Adrenal gland (tissue), 12 donors: ENCODE measurements around the gene DKK3. TPM values are rescaled to one million over a fixed set of nuclear protein-coding genes. Genes with fewer than 3 reads are reported as not detected.

Source experiments
- DNase-seq, 7 donors: peaks; one replicate each; pipeline ENCODE4 v3.0.0-alpha.2; 2019 to 2020
- H3K27ac ChIP-seq, 5 donors: fragments of 200-600 bp; sonication (generic) in 4 of 5; 1 replicate in 3 of 5; 2 replicates in 2 of 5; pipeline versions ENCODE4 v1.5.1 to v1.8.0; 2016 to 2020; ENCODE audit warnings: mild to moderate bottlenecking in 1 of 5
- H3K27me3 ChIP-seq: fragments of 200-600 bp; 2 replicates; pipeline ENCODE4 v1.8.0; 2021
- H3K36me3 ChIP-seq, 2 donors: fragments of 200-600 bp; replicated peaks in 1 of 2; 1 replicate in 1 of 2; 2 replicates in 1 of 2; pipeline versions ENCODE4 v1.5.1 to v1.8.0; 2018 to 2022
- H3K4me1 ChIP-seq, 2 donors: fragments of 200-600 bp; replicated peaks in 1 of 2; 1 replicate in 1 of 2; 2 replicates in 1 of 2; pipeline versions ENCODE4 v1.5.1 to v1.8.0; 2018 to 2021
- H3K4me3 ChIP-seq, 4 donors: fragments of 200-600 bp; sonication (generic) in 3 of 4; one replicate each; pipeline ENCODE4 v1.5.1; 2016 to 2018
- H3K9me3 ChIP-seq, 3 donors: fragments of 200-600 bp; sonication (generic) in 1 of 3; replicated peaks in 1 of 3; 1 replicate in 2 of 3; 2 replicates in 1 of 3; pipeline versions ENCODE4 v1.5.1 to v1.8.0; 2016 to 2021
- CTCF ChIP-seq, 6 experiments: fragments of 450-650 bp in 4 of 6; fragments of 200-600 bp in 2 of 6; sonication (generic) in 1 of 6; IDR thresholded peaks; 1 replicate in 5 of 6; 2 replicates in 1 of 6; pipeline versions ENCODE4 v1.5.1 to v1.8.0; 2016 to 2021; ENCODE audit warnings: antibody characterized with exemption in 6 of 6, mild to moderate bottlenecking in 2 of 6, moderate library complexity in 1 of 6
- POLR2A ChIP-seq, 2 donors: fragments of 450-650 bp; IDR thresholded peaks; one replicate each; pipeline ENCODE4 v1.6.1; 2017; ENCODE audit warnings: antibody characterized with exemption in 2 of 2, mild to moderate bottlenecking in 2 of 2, moderate library complexity in 1 of 2
- WGBS, 4 donors: extraction: QIAGEN DNeasy Blood & Tissue Kit in 2 of 4; methylation state at CpG; one replicate each; pipeline versions ENCODE4 v1.1.5 to v1.1.7; 2013 to 2017; 5-methylcytosine and 5-hydroxymethylcytosine counted together
- intact Hi-C, 2 donors: fragments of 100-400 bp; cut with DNase I; formaldehyde crosslinking; loops; one replicate each; pipeline versions ENCODE4 v1.14.1 to v1.15.0; 2022 to 2023
- polyA plus RNA-seq, 3 donors: library from polyadenylated mRNA; stranded (reverse); fragments of 200-250 nt in 2 of 3; fragments of 350-450 nt in 1 of 3; fragmentation: Illumina TruSeq in 1 of 3; extraction: RNeasy Lipid Tissue Mini Kit (QIAGEN cat#74804) in 1 of 3; gene quantifications; one replicate each; pipeline ENCODE4 v1.2.3, GENCODE V29; 2013 to 2014
- total RNA-seq, 9 donors: library from RNA; depleted of rRNA in 4 of 9; stranded (reverse); fragments of >200 nt in 4 of 9; fragments of 120-200 nt in 1 of 9; fragmentation: NEBNext Ultra II Directional in 1 of 9; extraction: Animal tissue kit (Norgen Biotek cat#: 25700) in 1 of 9; gene quantifications; one replicate each; pipeline versions ENCODE4 v1.1.0 to v1.2.4, GENCODE V29; 2013 to 2023
- donor health status: healthy with polysubstance abuse.
- donor health status: Bipolar disorder and iron deficiency.
- donor health status: DM: yes; HTN: yes; CAD: no.
- donor health status: DM: no; HTN: no; CAD: no.
- donor health status: DM: no; HTN: no; CAD: no.
- donor health status: DM: yes; HTN: yes; CAD: no.

DKK3 gene
- total and polyA plus RNA-seq, 12 donors: 19.7 to 330 (median 103) TPM

DNA sequence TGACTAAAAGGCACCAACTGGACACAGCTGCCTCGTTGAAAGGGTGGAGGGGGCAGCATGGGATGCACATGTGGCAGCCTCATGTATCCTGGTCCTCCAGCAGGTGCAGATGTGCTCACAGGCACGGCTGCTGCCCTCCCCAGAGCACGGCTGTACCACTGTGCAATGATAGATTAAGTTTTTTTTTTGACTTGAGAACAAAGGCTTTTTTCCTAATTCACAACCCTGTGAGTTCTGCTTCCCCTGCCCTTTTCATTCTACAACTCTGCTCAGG, 11.4 kb downstream of the DKK3 start:
- Histone ChIP-seq H3K36me3 (peaks cover 0 to 12% of the 10 kb centered on the region in 2 donors), H3K27ac (no peak overlapping the region), H3K4me1 (peaks cover 0 to 11% of the 10 kb centered on the region in 2 donors), H3K27me3 (no peaks in the 10 kb centered on the region), H3K9me3 (no peaks in the 10 kb centered on the region), H3K4me3 (no peak overlapping the region)
- 77 to 82% (median 78%) methylated on average over 3 of the region's 3 CpGs for WGBS, 4 donors
- TF ChIP-seq CTCF (IDR thresholded peaks at IDR 0.05) (no peak), POLR2A (IDR thresholded peaks at IDR 0.05) (no peak)
- DNase-seq: no peak
- intact Hi-C loops: no loop called here

DNA sequence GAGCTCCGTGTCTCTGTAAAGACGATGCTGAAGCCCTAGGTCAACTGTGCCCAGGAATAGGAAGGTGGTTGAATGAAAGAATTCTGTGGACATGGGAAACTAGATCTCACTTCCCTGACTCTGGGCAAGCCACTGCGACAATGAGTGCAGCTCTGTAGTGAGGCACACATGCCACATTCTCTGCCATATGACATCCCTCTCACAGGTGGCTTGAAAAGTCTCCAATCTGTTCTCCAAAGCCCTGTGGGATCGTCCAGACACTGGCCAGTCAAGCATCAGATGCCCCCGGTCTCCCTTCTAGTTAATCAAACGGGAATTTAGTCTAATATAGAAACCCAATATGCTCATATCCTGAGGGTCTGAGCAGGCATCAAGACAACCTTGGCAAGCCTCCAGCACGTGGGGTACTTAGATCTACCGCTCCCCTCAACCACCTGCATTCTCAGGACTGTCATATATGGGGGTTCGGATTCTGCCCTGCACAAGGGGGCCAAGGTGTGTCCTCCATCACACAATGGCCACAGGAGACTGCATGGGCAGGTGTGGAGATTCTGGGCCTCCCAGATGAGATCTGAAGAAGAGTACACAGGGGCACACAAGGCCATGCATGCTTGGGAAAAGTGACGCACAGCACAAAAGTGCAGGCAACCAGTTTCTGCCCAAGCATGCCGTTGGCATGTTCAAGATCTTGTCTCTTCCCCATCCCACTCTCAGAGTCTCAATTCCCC, 11.9 kb downstream of the DKK3 start:
- peaks cover 0 to 7% of the 10 kb centered on the region in 2 donors for H3K36me3 ChIP-seq

GRCh38 chr11:11995601-11996000, 12.8 kb downstream of the DKK3 start:
- Histone ChIP-seq H3K36me3 (peaks cover 0 to 4% of the 10 kb centered on the region in 2 donors), H3K27ac (no peak overlapping the region), H3K4me3 (no peak overlapping the region), H3K27me3 (no peaks in the 10 kb centered on the region), H3K4me1 (peaks cover 0 to 11% of the 10 kb centered on the region in 2 donors), H3K9me3 (no peaks in the 10 kb centered on the region)
- intact Hi-C loops: no loop called here
- no peak for DNase-seq
- TF ChIP-seq CTCF (IDR thresholded peaks at IDR 0.05) (no peak), POLR2A (IDR thresholded peaks at IDR 0.05) (no peak)
- 87 to 94% (median 92%) methylated on average over 6 of the region's 6 CpGs for WGBS, 4 donors

More for the DNA sequence above, 11.9 kb downstream of the DKK3 start:
- 85 to 94% (median 90%) methylated on average over 8 to 11 of the region's 11 CpGs for WGBS, 4 donors
- Histone ChIP-seq H3K27ac (no peak overlapping the region), H3K9me3 (no peaks in the 10 kb centered on the region), H3K4me3 (no peak overlapping the region), H3K27me3 (no peaks in the 10 kb centered on the region), H3K4me1 (peaks cover 0 to 11% of the 10 kb centered on the region in 2 donors)
- TF ChIP-seq CTCF (IDR thresholded peaks at IDR 0.05) (no peak), POLR2A (IDR thresholded peaks at IDR 0.05) (no peak)
- intact Hi-C loops: no loop called here
- DNase-seq: no peak

- intact Hi-C loops: no loop called here
Observed at GRCh38 chr11:11993839-11994238, 14.6 kb downstream of the DKK3 start.

More at GRCh38 chr11:11993839-11994238, 14.6 kb downstream of the DKK3 start:
- TF ChIP-seq CTCF (IDR thresholded peaks at IDR 0.05) (no peak), POLR2A (IDR thresholded peaks at IDR 0.05) (no peak)
- peaks cover 0 to 8% of the 10 kb centered on the region in 2 donors for H3K4me1 ChIP-seq
- H3K27me3 ChIP-seq: no peaks in the 10 kb centered on the region
- 31 to 41% (median 33%) methylated on average over 8 of the region's 8 CpGs for WGBS, 4 donors
- H3K4me3 ChIP-seq: no peak overlapping the region
- peaks cover 0 to 4% of the 10 kb centered on the region in 2 donors for H3K36me3 ChIP-seq
- no peaks in the 10 kb centered on the region for H3K9me3 ChIP-seq
- peak; percentile 64 to 92 (median 70) for DNase-seq
- H3K27ac ChIP-seq: peak overlapping the region in 2 of 5 donors; percentile 43 to 57
